A549 (cell line): ENCODE data around the gene SMIM7. TPM values are rescaled to one million over a fixed set of nuclear protein-coding genes. Genes with fewer than 3 reads are reported as not detected.
A peak's percentile ranks its signal among the peaks of the same experiment; 100 is the strongest.
"Not testable (repeated sequence)": the region's sequence is repeated elsewhere in the genome, so short reads cannot be mapped to it uniquely, and the experiment has no call there.

ENCODE experiments used
- ATAC-seq, 2 experiments: fragments of 200-7000 bp in 1 of 2; fragments of >200 bp in 1 of 2; cut with Nextera tagmentation in 1 of 2; cut with Tn5 transposase in 1 of 2; 3 replicates each; pipeline versions ENCODE4 v1.8.0 to v1.9.1; 2018 to 2020; ENCODE audit warnings: mild to moderate bottlenecking in 1 of 2, moderate library complexity in 1 of 2
- CTCF ChIA-PET: fragments of 300-600 bp; sonication (Branson Sonifier 250); formaldehyde crosslinking; extraction: SDS; loops from one replicate; lab custom pipeline; 2021; ENCODE audit warnings: antibody characterized with exemption, inconsistent platforms; lab: Yijun Ruan, JAX
- POLR2A ChIA-PET: fragments of 350-600 bp; formaldehyde crosslinking; extraction: SDS; loops from one replicate; lab custom pipeline; 2021; ENCODE audit warnings: antibody characterized with exemption, inconsistent platforms; lab: Yijun Ruan, JAX
- DNase-seq, 2 experiments: peaks; one replicate each; pipeline versions ENCODE4 v3.0.0 to v3.0.0-alpha.2; 2011 to 2016; ENCODE audit warnings: low read depth in 1 of 2, low spot score in 1 of 2
- FAIRE-seq: peaks from 2 replicates; lab custom pipeline; 2011; peaks lifted over from hg19 to GRCh38; lab: Jason Lieb, UNC
- H3K27ac ChIP-seq, 2 experiments: fragments of >200 bp; sonication (Bioruptor Twin); formaldehyde crosslinking; 3 replicates each; pipeline ENCODE4 v1.5.1; 2016 to 2017
- H3K4me1 ChIP-seq: fragments of >200 bp; sonication (Bioruptor Twin); formaldehyde crosslinking; 3 replicates; pipeline ENCODE4 v1.6.1; 2016
- H3K4me2 ChIP-seq: fragments of >200 bp; sonication (Bioruptor Twin); formaldehyde crosslinking; 3 replicates; pipeline ENCODE4 v1.6.1; 2016
- H3K4me3 ChIP-seq: fragments of >200 bp; sonication (Bioruptor Twin); formaldehyde crosslinking; 3 replicates; pipeline ENCODE4 v1.5.1; 2016
- H3K9me3 ChIP-seq: fragments of >200 bp; sonication (Bioruptor Twin); formaldehyde crosslinking; 3 replicates; pipeline ENCODE4 v1.6.1; 2016
- CBX8 ChIP-seq: fragments of 200-600 bp; sonication (generic); IDR thresholded peaks from 2 replicates; pipeline ENCODE4 v1.6.1; 2016
- EHF ChIP-seq: fragments of 250-450 bp; sonication (Bioruptor Pico); IDR thresholded peaks from 2 replicates; pipeline ENCODE4 v1.5.0; 2020; ENCODE audit warnings: mild to moderate bottlenecking
- ELK1 ChIP-seq: fragments of 150-350 bp; IDR thresholded peaks from 2 replicates; pipeline ENCODE4 v1.6.1; 2014; ENCODE audit warnings: low read depth, mild to moderate bottlenecking, low read length
- FOSL2 ChIP-seq, 2 experiments: fragments of 450-650 bp in 1 of 2; fragments of >200 bp in 1 of 2; sonication (Bioruptor Twin) in 1 of 2; formaldehyde crosslinking; IDR thresholded peaks; 2 replicates each; pipeline versions ENCODE4 v1.5.0 to v1.6.1; 2016 to 2020; ENCODE audit warnings: mild to moderate bottlenecking in 1 of 2, moderate library complexity in 1 of 2
- HDAC2 ChIP-seq: fragments of 200-600 bp; sonication (generic); IDR thresholded peaks from 2 replicates; pipeline ENCODE4 v1.6.1; 2016
- HES2 ChIP-seq: fragments of >200 bp; sonication (Bioruptor Twin); formaldehyde crosslinking; IDR thresholded peaks from 2 replicates; pipeline ENCODE4 v1.6.1; 2016
- HEYL ChIP-seq: fragments of 250-450 bp; sonication (Bioruptor Pico); IDR thresholded peaks from 2 replicates; pipeline ENCODE4 v1.8.0; 2021; ENCODE audit warnings: mild to moderate bottlenecking, moderate library complexity
- HMGXB4 ChIP-seq: fragments of 250-450 bp; sonication (Bioruptor Pico); IDR thresholded peaks from 2 replicates; pipeline ENCODE4 v1.5.0; 2021; ENCODE audit warnings: mild to moderate bottlenecking, moderate library complexity, borderline replicate concordance
- HOXB5 ChIP-seq: fragments of 250-450 bp; sonication (Bioruptor Pico); IDR thresholded peaks from 2 replicates; pipeline ENCODE4 v1.5.0; 2020; ENCODE audit warnings: mild to moderate bottlenecking, moderate library complexity
- KDM1A ChIP-seq: fragments of 200-600 bp; sonication (generic); IDR thresholded peaks from 2 replicates; pipeline ENCODE4 v1.6.1; 2016; ENCODE audit warnings: low read depth, mild to moderate bottlenecking
- MAFK ChIP-seq: fragments of 450-650 bp; IDR thresholded peaks from 2 replicates; pipeline ENCODE4 v1.6.1; 2014; ENCODE audit not compliant: partially characterized antibody
- MAX ChIP-seq: IDR thresholded peaks from 2 replicates; pipeline ENCODE4 v1.6.1; 2012
- POLR2A ChIP-seq: IDR thresholded peaks from 2 replicates; pipeline ENCODE4 v1.6.1; 2012; ENCODE audit warnings: mild to moderate bottlenecking, low read length
- RAD21 ChIP-seq, 2 experiments: fragments of >200 bp in 1 of 2; sonication (Bioruptor Twin) in 1 of 2; formaldehyde crosslinking in 1 of 2; IDR thresholded peaks in 1 of 2; conservative IDR thresholded peaks in 1 of 2; 2 replicates in 1 of 2; 3 replicates in 1 of 2; pipeline ENCODE4 v1.6.1; 2012 to 2018; ENCODE audit warnings: inconsistent platforms in 1 of 2
- TFCP2L1 ChIP-seq: fragments of 250-450 bp; sonication (Bioruptor Pico); IDR thresholded peaks from 2 replicates; pipeline ENCODE4 v1.5.0; 2021; ENCODE audit warnings: mild to moderate bottlenecking
- USF2 ChIP-seq: fragments of 450-650 bp; IDR thresholded peaks from 2 replicates; pipeline ENCODE4 v1.6.1; 2014; ENCODE audit warnings: antibody characterized with exemption
- ZNF302 ChIP-seq: fragments of 250-450 bp; sonication (Bioruptor Pico); IDR thresholded peaks from 2 replicates; pipeline ENCODE4 v1.9.0; 2021; ENCODE audit warnings: inconsistent platforms, mild to moderate bottlenecking, moderate library complexity
- WGBS: methylation state at CpG from one replicate; pipeline ENCODE4 v1.1.6; 2017; ENCODE audit errors: missing lambda C conversion rate; 5-methylcytosine and 5-hydroxymethylcytosine counted together
- polyA plus RNA-seq, 4 experiments: library from polyadenylated mRNA; depleted of rRNA in 3 of 4; stranded (reverse); fragments of >200 nt; fragmentation: RNase III in 1 of 4; extraction: RNeasy Plus Mini Kit Qiagen cat#74134 plus additional on column Dnase treatment in 1 of 4; gene quantifications; 2 replicates in 3 of 4; 3 replicates in 1 of 4; pipeline ENCODE4 v1.2.3, GENCODE V29; 2011 to 2017

Gene SMIM7
- polyA plus RNA-seq, 2 of the 4 experiments (the other 2 are of a cell fraction) = 74.7 to 98.8 TPM

- no peak for TF ChIP-seq HMGXB4 (CRISPR knock-in tag)
- peak; percentile 70 for TF ChIP-seq USF2
- TF ChIP-seq ZNF302 (CRISPR knock-in tag) = no peak
- Histone ChIP-seq H3K9me3 (no peaks in the 10 kb centered on the region), H3K4me2 (no peak overlapping the region), H3K4me1 (peaks cover 6% of the 10 kb centered on the region; the same call in 2 of the 3 replicates), H3K4me3 (no peak overlapping the region), H3K27ac (no peak overlapping the region)
- DNase-seq = peak; percentile 22 to 34
- FAIRE-seq = no peak
- ChIA-PET CTCF (no interaction called here), POLR2A (interaction anchor here (0.6 kb wide), 1 partner anchor 789 kb away, joined by 3 read pairs; no protein-coding TSS in a partner anchor)
- ATAC-seq = peak in 1 of 2 experiments; percentile 67; a peak in 3 of 6 replicates
- 97% methylated on average over 3 of the region's 3 CpGs for WGBS
These were observed 5.8 kb downstream of the SMIM7 start for GRCh38 chr19:16654140-16654539.

- no peak for ATAC-seq
- ChIA-PET CTCF (no interaction called here), POLR2A (no interaction called here)
- WGBS = 95% methylated on average over 7 of the region's 7 CpGs
- Histone ChIP-seq H3K4me1 (no peaks in the 10 kb centered on the region), H3K4me3 (no peak overlapping the region), H3K27ac (no peak overlapping the region), H3K4me2 (no peak overlapping the region), H3K9me3 (no peaks in the 10 kb centered on the region)
- TF ChIP-seq FOSL2 (IDR thresholded peaks at IDR 0.05) (no peak), FOSL2 (CRISPR knock-in tag; IDR thresholded peaks at IDR 0.05) (no peak), HOXB5 (CRISPR knock-in tag) (no peak), HES2 (no peak), MAFK (no peak), MAX (no peak), ELK1 (no peak), EHF (CRISPR knock-in tag) (no peak), POLR2A (no peak), HEYL (CRISPR knock-in tag) (no peak), TFCP2L1 (CRISPR knock-in tag) (no peak), RAD21 (conservative IDR thresholded peaks at IDR 0.05 in 1 of 2, IDR thresholded peaks at IDR 0.05 in 1 of 2) (no peak), HMGXB4 (CRISPR knock-in tag) (no peak), CBX8 (no peak)
- no peak for DNase-seq
- no peak for FAIRE-seq
These were observed 7.1 kb downstream of the SMIM7 start for GRCh38 chr19:16652854-16653253.

GRCh38 chr19:16651421-16652188, 8.3 kb downstream of the SMIM7 start:
- POLR2A ChIA-PET, DNase-seq, H3K9me3 ChIP-seq, H3K4me1 ChIP-seq, H3K27ac ChIP-seq, H3K4me3 ChIP-seq, H3K4me2 ChIP-seq, ATAC-seq, CTCF ChIA-PET, FAIRE-seq: not testable (repeated sequence)
- 94% methylated on average over 8 of the region's 8 CpGs for WGBS
- TF ChIP-seq HDAC2 (peak; percentile 43; the same call in 1 of the 2 replicates), KDM1A (peak; percentile 25; the same call in 1 of the 2 replicates)
